IMR-90 (cell line): ENCODE results near the gene ISM2. TPM values are rescaled to one million over a fixed set of nuclear protein-coding genes. Genes with fewer than 3 reads are reported as not detected.

Experiments
- ATAC-seq: fragments of 200-7000 bp; cut with Tn5 transposase; 2 replicates; pipeline ENCODE4 v1.9.1; 2020; ENCODE audit warnings: low read depth, mild to moderate bottlenecking, moderate library complexity
- BruUV-seq: library from RNA; stranded (reverse); fragments of 400-500 nt; replicated peaks from 2 replicates; lab custom pipeline; 2021; lab: Mats Ljungman, UMichigan
- CTCF ChIA-PET: fragments of 300-600 bp; formaldehyde crosslinking; extraction: SDS; loops from one replicate; lab custom pipeline; 2021; ENCODE audit warnings: antibody characterized with exemption; lab: Yijun Ruan, JAX
- POLR2A ChIA-PET: fragments of 300-600 bp; sonication (Branson Sonifier 250); formaldehyde crosslinking; loops from one replicate; lab custom pipeline; 2022; ENCODE audit warnings: antibody characterized with exemption; ENCODE audit not compliant: unreplicated experiment; lab: Charles Lee
- DNase-seq: peaks from one replicate; pipeline ENCODE4 v3.0.0; 2013
- H2AFZ ChIP-seq: replicated peaks from 2 replicates; pipeline ENCODE3; 2013; ENCODE audit warnings: low read length, mild to moderate bottlenecking; ENCODE audit not compliant: poor library complexity
- H2AK5ac ChIP-seq: 2 replicates; pipeline ENCODE4 v1.6.1; 2013; ENCODE audit warnings: low read depth, low read length, inconsistent platforms
- H2AK9ac ChIP-seq: replicated peaks from 2 replicates; pipeline ENCODE3; 2013; ENCODE audit warnings: mild to moderate bottlenecking, low read depth, low read length, moderate library complexity; ENCODE audit not compliant: poor library complexity
- H2BK120ac ChIP-seq: 2 replicates; pipeline ENCODE4 v1.6.1; 2013; ENCODE audit warnings: low read depth, low read length, inconsistent platforms
- H2BK15ac ChIP-seq: 3 replicates; pipeline ENCODE4 v1.6.1; 2013; ENCODE audit warnings: low read depth, low read length, inconsistent platforms
- H2BK20ac ChIP-seq: 2 replicates; pipeline ENCODE4 v1.6.1; 2013; ENCODE audit warnings: low read depth, mild to moderate bottlenecking, inconsistent platforms, low read length, moderate library complexity
- H2BK5ac ChIP-seq: 2 replicates; pipeline ENCODE4 v1.6.1; 2013; ENCODE audit warnings: mild to moderate bottlenecking, low read depth, low read length, inconsistent platforms; ENCODE audit not compliant: poor library complexity, severe bottlenecking
- H3K14ac ChIP-seq: replicated peaks from 2 replicates; pipeline ENCODE4 v1.6.1; 2013; ENCODE audit warnings: low read depth, low read length, inconsistent platforms
- H3K18ac ChIP-seq: 2 replicates; pipeline ENCODE4 v1.6.1; 2013; ENCODE audit warnings: low read depth, low read length, control low read depth
- H3K23ac ChIP-seq: 2 replicates; pipeline ENCODE4 v1.6.1; 2013; ENCODE audit warnings: low read depth, low read length, inconsistent platforms
- H3K27ac ChIP-seq: 2 replicates; pipeline ENCODE4 v1.5.1; 2013; ENCODE audit warnings: mild to moderate bottlenecking, control low read depth, low read length; ENCODE audit not compliant: insufficient read depth
- H3K27me3 ChIP-seq: 2 replicates; pipeline ENCODE4 v1.6.1; 2013; ENCODE audit warnings: low read length; ENCODE audit not compliant: control insufficient read depth, insufficient read depth
- H3K36me3 ChIP-seq: 2 replicates; pipeline ENCODE4 v1.6.1; 2013; ENCODE audit warnings: low read length, mixed read lengths; ENCODE audit not compliant: control insufficient read depth, insufficient read depth
- H3K4ac ChIP-seq: 2 replicates; pipeline ENCODE4 v1.6.1; 2013; ENCODE audit warnings: low read depth, low read length, inconsistent platforms
- H3K4me1 ChIP-seq: 2 replicates; pipeline ENCODE4 v1.6.1; 2013; ENCODE audit warnings: low read length, mixed read lengths; ENCODE audit not compliant: control insufficient read depth, insufficient read depth
- H3K4me2 ChIP-seq: 2 replicates; pipeline ENCODE4 v1.6.1; 2013; ENCODE audit warnings: low read depth, mild to moderate bottlenecking, control low read depth, low read length, moderate library complexity
- H3K4me3 ChIP-seq: 2 replicates; pipeline ENCODE4 v1.5.1; 2013; ENCODE audit warnings: low read depth, mild to moderate bottlenecking, control low read depth, low read length, moderate library complexity; ENCODE audit not compliant: insufficient read depth
- H3K56ac ChIP-seq: 2 replicates; pipeline ENCODE4 v1.6.1; 2013; ENCODE audit warnings: low read length, inconsistent platforms; ENCODE audit not compliant: insufficient read depth; ENCODE audit errors: extremely low read depth
- H3K79me1 ChIP-seq, 2 experiments: 2 replicates each; pipeline ENCODE4 v1.6.1; 2013; ENCODE audit warnings: low read length in 2 of 2, inconsistent platforms in 1 of 2, low read depth in 1 of 2
- H3K9ac ChIP-seq: 2 replicates; pipeline ENCODE4 v1.6.1; 2013; ENCODE audit warnings: low read depth, low read length, control low read depth
- H3K9me1 ChIP-seq: 2 replicates; pipeline ENCODE4 v1.6.1; 2013; ENCODE audit warnings: low read length, inconsistent platforms; ENCODE audit not compliant: insufficient read depth
- H3K9me3 ChIP-seq: 2 replicates; pipeline ENCODE4 v1.6.1; 2013; ENCODE audit warnings: low read length; ENCODE audit not compliant: control insufficient read depth, insufficient read depth
- H4K20me1 ChIP-seq: 2 replicates; pipeline ENCODE4 v1.6.1; 2013; ENCODE audit warnings: low read length, inconsistent platforms; ENCODE audit not compliant: insufficient read depth
- H4K5ac ChIP-seq: 2 replicates; pipeline ENCODE4 v1.6.1; 2013; ENCODE audit warnings: mild to moderate bottlenecking, low read depth, low read length, control low read depth
- H4K8ac ChIP-seq, 2 experiments: 2 replicates each; pipeline ENCODE4 v1.6.1; 2013; ENCODE audit warnings: low read depth in 2 of 2, low read length in 2 of 2, control low read depth in 1 of 2, inconsistent platforms in 1 of 2
- H4K91ac ChIP-seq: 2 replicates; pipeline ENCODE4 v1.6.1; 2013; ENCODE audit warnings: low read depth, low read length, inconsistent platforms; ENCODE audit not compliant: insufficient read depth
- CEBPB ChIP-seq: IDR thresholded peaks from 2 replicates; pipeline ENCODE4 v1.6.1; 2012; ENCODE audit warnings: low read depth, low read length, improper control_type of control experiment
- CHD1 ChIP-seq: IDR thresholded peaks from 2 replicates; pipeline ENCODE4 v1.6.1; 2012; ENCODE audit warnings: low read depth, low read length, improper control_type of control experiment
- MXI1 ChIP-seq: IDR thresholded peaks from 2 replicates; pipeline ENCODE4 v1.6.1; 2012; ENCODE audit warnings: low read depth, mild to moderate bottlenecking, low read length, moderate library complexity, borderline replicate concordance
- WGBS, 2 experiments: methylation state at CpG; one replicate each; pipeline versions ENCODE4 v1.1.5 to v1.1.7; 2013; ENCODE audit warnings: missing lambda C conversion rate in 2 of 2; ENCODE audit not compliant: insufficient read length in 1 of 2; ENCODE audit errors: extremely low coverage in 2 of 2; 5-methylcytosine and 5-hydroxymethylcytosine counted together
- dilution Hi-C: fragments of 300-500 bp; cut with HindIII; formaldehyde crosslinking; loops from one replicate; pipeline ENCODE4 v1.14.3; 2018; ENCODE audit warnings: low sequenced_read_pairs; ENCODE audit not compliant: unreplicated experiment
- in situ Hi-C: fragments of 300-500 bp; cut with MboI; formaldehyde crosslinking; loops from 3 replicates; pipeline ENCODE4 v1.14.3; 2019; ENCODE audit warnings: low sequenced_read_pairs, inconsistent platforms, mixed read lengths
- intact Hi-C: fragments of 100-400 bp; cut with micrococcal nuclease; formaldehyde crosslinking; loops from 2 replicates; pipeline ENCODE4 v1.10.0; 2022
- polyA plus RNA-seq, 3 experiments: library from polyadenylated mRNA; depleted of rRNA; stranded (reverse); fragments of >200 nt; gene quantifications; 2 replicates each; pipeline ENCODE4 v1.2.3, GENCODE V29; 2012; ENCODE audit warnings: low replicate concordance in 1 of 3
- total RNA-seq: library from RNA; depleted of rRNA; stranded (reverse); fragments of >200 nt; gene quantifications from 2 replicates; pipeline ENCODE4 v1.2.3, GENCODE V29; 2012

The ISM2 gene
- total and polyA plus RNA-seq, 2 of the 4 experiments (the other 2 are of a cell fraction), result under 0.01 to 0.12 TPM

DNA sequence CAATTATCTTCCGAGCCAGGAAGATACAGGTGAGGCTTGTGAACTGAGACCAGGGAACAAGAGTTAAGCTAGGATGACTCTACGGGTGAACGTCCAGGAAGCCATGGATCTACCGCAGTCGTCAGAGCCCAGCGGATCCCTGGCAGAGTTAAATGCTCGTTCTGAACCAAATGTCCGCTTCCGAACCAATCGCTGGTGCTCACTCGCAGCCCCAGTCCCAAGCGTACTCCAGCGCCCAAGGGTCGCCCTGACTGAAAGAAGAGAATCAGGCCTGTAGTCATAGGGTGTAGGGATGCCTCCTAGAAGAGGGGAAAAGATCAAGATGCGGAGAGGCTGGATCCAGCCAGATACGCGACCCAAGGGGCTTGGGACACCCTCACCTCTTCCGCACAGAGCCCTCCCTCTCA is 41.5 kb downstream of the ISM2 start:
- peak overlapping the region; percentile 94 for H3K4me2 ChIP-seq
- peak overlapping the region; percentile 82 for H3K4ac ChIP-seq
- peak overlapping the region; percentile 45 for H4K91ac ChIP-seq
- H2AK5ac ChIP-seq, result peak overlapping the region; percentile 16
- peak overlapping the region; percentile 52 for H4K5ac ChIP-seq
- H2AFZ ChIP-seq, result peak overlapping the region; percentile 99
- H2BK20ac ChIP-seq, result no peak overlapping the region
- peaks cover 16% of the 10 kb centered on the region for H3K36me3 ChIP-seq
- peaks cover 3% of the 10 kb centered on the region for H3K4me1 ChIP-seq
- no peak overlapping the region for H3K18ac ChIP-seq
- dilution Hi-C loops, result no loop called here
- H3K14ac ChIP-seq, result peak overlapping the region; percentile 80
- no peaks in the 10 kb centered on the region for H3K27me3 ChIP-seq
- peak overlapping the region; percentile 35 to 88; a peak in 3 of 4 replicates for H4K8ac ChIP-seq
- H4K20me1 ChIP-seq, result peaks cover 14% of the 10 kb centered on the region; the same call in 1 of the 2 replicates
- CTCF ChIA-PET, result interaction anchor here (0.6 kb wide), 1 partner anchor 142 kb away, joined by 7 read pairs; no protein-coding TSS in a partner anchor
- peak overlapping the region; percentile 69 for H3K4me3 ChIP-seq
- H2BK5ac ChIP-seq, result peak overlapping the region; percentile 43
- BruUV-seq, result no TSS peak
- H3K27ac ChIP-seq, result peak overlapping the region; percentile 62
- peak overlapping the region; percentile 83 for H3K23ac ChIP-seq
- H2AK9ac ChIP-seq, result peak overlapping the region; percentile 62
- H3K56ac ChIP-seq, result peak overlapping the region; percentile 60; the same call in 1 of the 2 replicates
- DNase-seq (peak; percentile 40), ATAC-seq (peak; percentile 19)
- intact Hi-C loops, result loop anchor here (1.0 to 10.0 kb wide), 4 partner anchors 80 to 345 kb away; partner anchors contain the start of genes ADCK1, GSTZ1, POMT2 and SAMD15
- TF ChIP-seq MXI1, result no peak
- TF ChIP-seq CHD1, result 0 out of 2 replicates have a peak, but pooled peaks have one; percentile 38
- no peak for TF ChIP-seq CEBPB
- no peaks in the 10 kb centered on the region for H3K9me3 ChIP-seq
- H3K79me1 ChIP-seq, result peaks cover 15 to 45% of the 10 kb centered on the region in 2 experiments; a peak in 3 of 4 replicates
- POLR2A ChIA-PET, result interaction anchor here (0.6 to 0.7 kb wide), 4 partner anchors 11 to 166 kb away, joined by 3 to 13 read pairs (median 6); no protein-coding TSS in a partner anchor
- WGBS, 2 experiments, result 1% methylated on average over 9 of the region's 18 CpGs; no CpG with 5 or more reads in 1 of the 2 experiments
- in situ Hi-C loops, result no loop called here
- peaks cover 2% of the 10 kb centered on the region for H3K9me1 ChIP-seq
- H2BK15ac ChIP-seq, result no peak overlapping the region
- peak overlapping the region; percentile 85 for H3K9ac ChIP-seq
- H2BK120ac ChIP-seq, result no peak overlapping the region
